GM21515 (cell line): ENCODE data around the gene RUVBL2.
"Not testable (repeated sequence)": the region's sequence is repeated elsewhere in the genome, so short reads cannot be mapped to it uniquely, and the experiment has no call there.

ENCODE experiments used
- ATAC-seq: cut with Tn5 transposase; IDR thresholded peaks from one replicate; pipeline ENCODE4 v1.9.1; 2021; ENCODE audit not compliant: unreplicated experiment

RUVBL2 gene

GRCh38 chr19:49017041-49017665 is 23.5 kb downstream of the RUVBL2 start, which contains the start of gene LHB:
LHB (minus strand) TSS chr19:49017091; CDS start chr19:49017081, 10 bp downstream.
- no peak for ATAC-seq

DNA sequence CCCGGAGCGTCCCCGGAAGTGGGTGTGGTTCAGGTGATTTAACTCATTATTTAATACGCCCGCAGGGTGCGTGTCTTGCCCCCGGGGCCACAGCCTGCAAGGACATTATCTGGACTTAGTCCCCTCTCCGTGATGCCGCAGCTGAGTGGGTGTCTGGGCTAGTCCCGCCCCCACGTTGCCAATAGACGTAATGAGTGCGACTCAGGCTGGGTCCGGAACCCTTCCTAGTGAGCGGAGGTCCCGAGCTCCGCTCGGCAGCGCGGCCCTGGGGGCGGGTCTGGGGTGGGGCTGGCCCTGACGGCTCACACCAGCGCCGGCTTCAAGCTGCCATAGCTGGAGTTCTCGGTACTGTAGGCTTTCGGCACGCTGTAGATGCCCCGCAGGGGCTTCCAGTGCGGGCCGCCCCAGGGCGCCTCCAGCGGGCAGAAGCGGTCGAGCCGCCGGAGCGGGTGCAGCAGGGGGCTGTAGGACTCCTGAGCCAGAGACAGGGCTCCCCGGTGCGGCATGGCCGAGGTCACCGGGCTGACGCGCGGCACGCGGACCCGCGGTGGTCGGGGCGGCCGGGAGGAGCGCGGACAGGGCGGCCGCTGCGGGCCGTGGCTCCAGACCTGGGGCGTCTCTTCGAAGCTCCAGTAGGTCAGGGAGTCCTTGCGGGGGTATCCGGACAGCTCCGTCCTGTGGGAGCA is 24.1 kb downstream of the RUVBL2 start:
- no peak for ATAC-seq

GRCh38 chr19:49018388-49019241 is 24.9 kb downstream of the RUVBL2 start:
- not testable (repeated sequence) for ATAC-seq

DNA sequence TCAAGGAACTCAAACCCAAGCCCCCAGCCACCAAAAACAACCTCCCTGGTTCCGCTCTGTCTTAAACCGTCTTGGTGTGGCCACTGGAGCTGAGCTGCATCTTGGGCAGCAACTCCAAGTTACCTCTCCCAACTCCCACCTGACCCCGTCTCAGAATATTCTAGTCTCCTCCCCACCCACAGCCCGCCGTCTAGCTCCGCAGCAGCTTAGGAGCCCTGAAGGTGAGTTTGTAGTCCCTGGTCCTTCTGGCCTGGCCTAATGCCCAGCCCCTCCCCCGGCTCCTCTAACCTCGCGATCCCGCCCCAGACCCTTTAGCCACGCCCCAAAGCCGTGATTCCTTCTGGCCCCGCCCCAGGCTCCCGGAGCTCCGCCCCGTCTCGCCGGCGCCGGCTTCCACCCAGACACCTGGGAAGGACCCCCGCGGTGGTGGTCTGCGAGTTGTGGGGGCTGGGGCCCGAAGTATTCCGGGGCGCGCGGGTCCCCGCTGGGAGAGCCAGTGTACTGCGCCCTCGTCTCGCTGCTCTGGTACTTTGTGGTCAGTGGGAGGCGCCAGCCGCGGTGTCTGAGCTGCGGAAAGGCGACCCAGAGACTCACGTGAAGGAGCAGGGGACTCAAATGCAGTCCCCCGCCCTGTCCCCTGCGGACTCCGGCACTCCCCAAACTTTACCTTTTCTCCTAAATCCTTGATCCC is 25.7 kb downstream of the RUVBL2 start:
- ATAC-seq = no peak

DNA sequence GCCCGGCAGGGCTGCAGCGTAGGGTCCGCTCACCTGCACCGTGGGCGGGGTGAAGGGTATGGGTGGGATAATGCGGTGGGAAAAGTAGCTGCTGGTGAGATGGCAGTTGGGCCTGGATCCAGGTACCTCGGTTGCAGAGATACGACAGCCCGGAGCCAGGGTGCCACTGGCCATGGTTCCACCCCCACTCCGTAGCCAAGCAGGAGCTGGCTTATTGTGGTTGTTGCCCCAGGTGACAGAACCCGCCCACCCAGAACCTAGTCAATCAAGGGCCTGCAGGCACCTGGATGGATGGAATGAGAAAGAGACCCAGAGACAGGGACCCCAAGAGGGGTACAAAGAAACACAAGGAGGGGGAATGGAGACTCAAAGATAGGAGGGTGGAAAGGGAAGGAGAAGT is 26.7 kb downstream of the RUVBL2 start:
- no peak for ATAC-seq

GRCh38 chr19:49020931-49021895 is 27.5 kb downstream of the RUVBL2 start:
- no peak for ATAC-seq

GRCh38 chr19:49022116-49022515 is 28.4 kb downstream of the RUVBL2 start:
- ATAC-seq = no peak

GRCh38 chr19:49024233-49024632 is 30.5 kb downstream of the RUVBL2 start, which contains the start of gene CGB3:
CGB3 (minus strand) TSS chr19:49024333; CDS start chr19:49023971, 362 bp downstream.
- ATAC-seq = not testable (repeated sequence)

GRCh38 chr19:49025088-49025487 is 31.4 kb downstream of the RUVBL2 start:
- not testable (repeated sequence) for ATAC-seq

DNA sequence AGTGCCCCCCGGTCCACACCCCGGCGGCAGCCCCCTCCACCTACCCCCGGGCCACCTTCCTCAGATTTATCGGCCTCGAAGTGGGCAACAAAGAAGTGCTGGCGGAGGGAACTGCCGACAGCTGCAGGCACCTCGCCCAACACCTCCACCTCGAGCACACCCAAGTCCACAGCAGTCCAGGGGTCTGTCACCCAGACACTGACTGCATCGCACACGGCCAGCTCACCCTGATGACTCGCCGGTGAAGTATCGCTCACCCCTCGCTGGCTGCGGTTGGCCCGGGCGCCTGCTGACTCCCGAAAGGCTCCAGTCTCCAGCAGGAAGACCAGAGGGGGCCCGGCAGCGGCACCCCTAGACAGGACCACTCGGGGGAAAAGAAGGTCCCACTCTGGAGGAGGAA is 31.9 kb downstream of the RUVBL2 start:
- ATAC-seq = not testable (repeated sequence)

DNA sequence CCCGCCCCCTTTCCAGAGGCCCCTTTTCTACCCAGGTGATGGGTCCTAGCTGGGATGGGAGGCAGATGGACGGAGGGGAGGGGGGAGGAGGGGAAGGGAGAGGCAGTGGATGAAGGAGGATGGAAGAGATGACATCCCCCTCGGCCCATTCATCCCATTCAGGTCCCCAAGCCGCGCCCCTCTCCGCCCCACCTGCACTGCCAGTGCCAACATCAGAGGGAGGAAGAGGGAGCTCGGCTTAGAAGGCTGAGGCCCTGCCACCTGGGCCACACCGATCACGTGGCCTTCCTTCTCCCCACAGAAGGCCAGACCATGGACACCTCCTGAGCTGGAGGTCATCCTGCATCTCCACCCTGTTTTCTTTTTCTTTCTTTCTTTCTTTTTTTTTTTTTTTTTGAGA is 35.0 kb downstream of the RUVBL2 start:
- ATAC-seq = not testable (repeated sequence)

- ATAC-seq = not testable (repeated sequence)
Measured at GRCh38 chr19:49029749-49030148, 36.1 kb downstream of the RUVBL2 start.

DNA sequence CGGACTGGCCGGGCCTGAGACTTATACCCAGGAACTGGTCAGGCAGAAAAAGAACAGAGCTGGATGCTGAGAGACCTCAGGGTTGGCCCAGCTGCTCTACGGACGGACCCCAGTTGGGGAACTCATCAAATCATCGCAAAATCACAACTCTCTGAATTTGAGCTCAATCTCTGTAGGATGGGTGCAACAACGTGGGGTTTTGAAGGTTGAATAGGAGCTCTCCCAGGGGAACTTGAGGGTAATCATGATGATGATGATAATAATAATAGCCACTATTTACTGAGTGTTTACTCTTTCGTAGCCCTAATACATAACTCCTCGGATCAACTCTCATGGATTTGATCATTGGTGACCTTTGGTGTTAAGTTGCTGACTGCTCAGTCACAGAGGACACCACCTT is 36.6 kb downstream of the RUVBL2 start:
- ATAC-seq = not testable (repeated sequence)

DNA sequence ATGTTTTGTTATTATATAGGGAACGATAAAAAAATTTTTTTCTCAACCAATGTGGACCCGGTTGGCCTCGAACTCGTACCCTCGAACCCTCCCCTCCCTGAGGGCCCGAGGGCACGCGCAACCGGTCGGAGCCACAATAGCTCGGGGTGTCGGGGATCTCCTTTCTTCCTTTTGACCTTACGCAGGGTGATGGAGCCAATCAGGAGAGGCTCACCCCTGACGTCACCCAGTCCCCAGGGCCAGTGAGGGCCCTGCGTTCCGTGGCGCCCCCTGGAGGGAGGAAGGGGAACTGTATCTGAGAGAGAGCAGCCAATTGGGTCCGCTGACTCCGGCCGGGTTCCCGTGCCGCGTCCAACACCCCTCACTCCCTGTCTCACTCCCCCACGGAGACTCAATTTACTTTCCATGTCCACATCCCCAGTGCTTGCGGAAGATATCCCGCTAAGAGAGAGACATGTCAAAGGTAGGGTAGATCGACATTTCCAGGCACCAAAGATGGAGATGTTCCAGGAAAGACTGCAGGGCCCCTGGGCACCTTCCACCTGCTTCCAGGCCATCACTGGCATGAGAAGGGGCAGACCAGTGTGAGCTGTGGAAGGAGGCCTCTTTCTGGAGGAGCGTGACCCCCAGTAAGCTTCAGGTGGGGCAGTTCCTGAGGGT is 38.1 kb downstream of the RUVBL2 start, which contains the start of gene CGB2:
TSS of gene CGB2 (plus strand) at position 249 of the 660 bp plus-strand sequence. CDS start at position 455, 206 bp downstream.
- ATAC-seq = not testable (repeated sequence)

- not testable (repeated sequence) for ATAC-seq
Measured at GRCh38 chr19:49036815-49037214, 43.1 kb downstream of the RUVBL2 start, which contains the start of gene CGB1. CGB1 (minus strand) TSS chr19:49036895; CDS start chr19:49036711, 184 bp downstream.

- ATAC-seq = not testable (repeated sequence)
Measured at GRCh38 chr19:49038111-49038510, 44.4 kb downstream of the RUVBL2 start.

DNA sequence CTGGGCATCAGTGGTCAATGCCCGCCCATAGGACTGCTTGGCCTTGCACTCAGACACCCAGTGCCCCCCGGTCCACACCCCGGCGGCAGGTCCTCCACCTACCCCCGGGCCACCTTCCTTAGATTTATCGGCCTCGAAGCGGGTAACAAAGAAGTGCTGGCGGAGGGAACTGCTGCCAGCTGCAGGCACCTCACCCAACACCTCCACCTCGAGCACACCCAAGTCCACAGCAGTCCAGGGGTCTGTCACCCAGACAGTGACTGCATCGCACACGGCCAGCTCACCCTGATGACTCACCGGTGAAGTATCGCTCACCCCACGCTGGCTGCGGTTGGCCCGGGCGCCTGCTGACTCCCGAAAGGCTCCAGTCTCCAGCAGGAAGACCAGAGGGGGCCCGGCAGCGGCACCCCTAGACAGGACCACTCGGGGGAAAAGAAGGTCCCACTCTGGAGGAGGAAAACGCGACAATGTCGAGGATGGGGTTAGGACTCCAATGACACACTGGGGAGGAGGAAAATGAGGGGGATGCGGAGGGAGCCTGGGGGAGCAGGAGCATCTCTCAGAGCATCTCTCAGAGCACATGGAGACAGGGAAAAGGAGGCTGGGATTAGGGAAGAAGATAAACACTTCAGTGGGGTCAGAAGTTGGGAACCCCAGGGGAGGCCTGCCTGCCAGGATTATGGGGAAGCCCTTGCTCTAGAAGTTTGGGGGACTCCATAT is 45.0 kb downstream of the RUVBL2 start:
- ATAC-seq = not testable (repeated sequence)

GRCh38 chr19:49039736-49040135 is 46.0 kb downstream of the RUVBL2 start:
- ATAC-seq = not testable (repeated sequence)
